HG03469 (cell line): ENCODE results near the gene ELF1.

Experiments
- ATAC-seq: cut with Tn5 transposase; IDR thresholded peaks from one replicate; pipeline ENCODE4 v1.9.1; 2021; ENCODE audit warnings: mild to moderate bottlenecking, moderate library complexity, moderate number of reproducible peaks; ENCODE audit not compliant: unreplicated experiment

The ELF1 gene

DNA sequence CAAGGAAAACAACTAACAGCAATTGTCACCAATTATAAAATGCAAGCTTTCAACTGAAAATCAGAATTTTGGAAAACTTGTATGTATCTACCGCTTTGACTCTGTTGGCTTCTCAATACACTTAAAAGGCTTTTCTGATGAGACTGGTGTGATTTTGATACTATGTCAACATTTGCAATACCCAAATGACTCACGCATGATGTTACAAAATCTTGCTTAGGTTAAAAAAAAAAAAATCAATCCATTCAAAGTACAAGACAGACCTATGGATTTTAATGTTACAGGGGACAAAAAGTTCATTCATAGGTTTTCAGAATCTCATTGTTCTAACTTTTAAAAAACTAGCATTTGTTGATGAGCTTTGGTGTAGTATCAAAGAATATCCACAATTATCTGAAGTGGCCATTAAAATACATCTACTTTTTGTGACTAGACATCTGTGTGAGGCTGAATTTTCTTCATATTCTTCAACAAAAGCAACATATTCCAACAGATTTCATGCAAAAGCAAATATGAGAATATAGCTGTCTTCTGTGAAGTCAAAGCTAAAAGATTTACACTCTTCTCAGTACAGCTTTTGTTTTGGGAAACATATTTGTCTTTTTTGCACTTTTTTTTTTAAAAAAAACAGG lies 10.7 kb downstream of the ELF1 start:
- ATAC-seq = no peak

DNA sequence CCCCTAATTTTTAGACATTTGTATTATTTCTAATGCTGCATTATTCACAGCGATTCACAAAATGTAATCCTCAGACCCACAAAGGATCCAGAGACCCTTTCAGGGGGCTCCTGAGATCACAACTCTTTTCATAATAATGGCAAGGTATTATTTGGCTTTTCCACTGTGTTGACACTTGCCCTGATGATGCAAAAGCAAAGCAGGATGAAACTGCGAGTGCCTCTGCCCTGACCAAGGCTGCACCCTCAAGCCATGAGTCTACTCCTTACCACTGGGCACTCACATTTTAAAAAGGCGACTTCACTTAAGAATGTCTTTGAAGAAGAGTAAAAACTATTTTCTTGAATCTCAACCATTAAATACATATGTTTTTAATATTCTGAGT lies 11.4 kb downstream of the ELF1 start:
- ATAC-seq = no peak

- ATAC-seq = no peak
Observed at GRCh38 chr13:41006978-41007743, 12.0 kb downstream of the ELF1 start.

GRCh38 chr13:41006306-41006705 lies 12.8 kb downstream of the ELF1 start:
- no peak for ATAC-seq

DNA sequence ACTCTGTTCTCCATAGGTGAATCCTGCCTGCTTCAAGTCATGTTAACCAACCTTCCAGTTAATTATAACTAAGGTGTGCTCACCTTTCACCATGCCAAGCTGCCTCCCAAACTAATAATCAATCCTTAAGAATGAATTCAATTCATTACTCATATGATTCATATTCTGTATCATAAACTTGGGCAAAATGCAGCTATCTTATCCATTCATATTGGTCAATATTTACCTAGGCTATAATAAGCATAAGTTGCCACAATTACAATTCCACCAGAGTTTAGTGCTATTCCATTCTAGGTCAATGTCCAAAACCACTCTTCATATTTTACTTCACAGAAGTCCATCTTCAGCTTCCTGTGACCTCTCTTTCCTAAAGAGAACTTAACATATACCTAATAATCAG lies 13.4 kb downstream of the ELF1 start:
- ATAC-seq = no peak

DNA sequence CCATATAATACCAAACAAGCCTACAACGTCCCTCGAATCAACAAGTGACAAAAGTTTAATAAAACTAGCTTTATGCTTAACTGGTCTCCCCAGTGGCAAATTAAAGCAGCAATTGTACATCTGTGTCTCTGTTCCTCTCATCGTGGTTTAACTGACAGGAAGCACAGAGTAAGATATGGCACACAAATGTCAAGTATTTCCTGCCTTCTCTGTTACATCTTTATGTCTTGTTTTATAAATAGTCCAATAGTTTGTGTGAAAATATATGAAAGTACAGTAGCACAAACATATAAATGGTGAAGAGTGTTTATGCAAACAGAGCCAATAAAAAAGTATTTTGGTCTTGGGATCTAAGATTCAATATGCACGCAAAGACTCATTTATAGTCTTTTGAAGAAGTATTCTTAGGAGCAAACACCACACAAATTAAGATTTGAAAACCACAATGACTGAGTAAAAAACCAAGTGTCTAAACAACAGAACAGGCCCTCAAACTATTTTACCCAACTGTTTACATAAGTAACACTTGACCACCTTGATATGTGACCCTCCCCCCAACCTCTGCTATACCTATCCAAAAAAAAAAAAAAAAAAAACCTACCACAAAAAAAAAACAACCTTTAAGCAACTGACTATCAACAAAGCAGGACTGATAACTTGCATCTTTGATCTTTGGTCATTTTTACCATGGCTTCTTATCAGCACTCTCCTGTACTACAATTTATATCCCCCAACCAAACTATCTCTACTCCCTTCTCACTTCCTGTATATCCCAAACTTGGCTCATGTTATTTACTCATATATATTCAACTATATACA lies 14.0 kb downstream of the ELF1 start:
- peak; percentile 61 for ATAC-seq

GRCh38 chr13:41002606-41003005 lies 16.5 kb downstream of the ELF1 start:
- ATAC-seq = no peak

DNA sequence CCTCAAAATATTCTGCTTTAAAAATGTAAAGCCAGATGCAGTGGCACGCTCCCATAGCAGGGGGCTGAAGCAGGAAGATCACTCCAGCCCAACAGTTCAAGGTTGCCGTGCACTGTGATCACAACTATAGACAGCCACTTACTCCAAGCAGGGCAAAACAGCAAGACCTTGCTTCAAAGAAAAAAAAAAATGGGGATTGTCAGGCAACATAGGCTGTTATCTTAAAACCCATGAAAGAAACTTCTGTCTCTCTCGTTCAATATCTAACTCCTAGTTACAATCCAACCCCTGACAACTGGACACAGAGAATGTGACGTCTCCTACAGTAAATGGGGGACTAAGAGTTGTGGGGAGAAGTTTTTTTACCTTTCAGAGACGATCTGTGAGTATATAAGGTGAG lies 17.4 kb downstream of the ELF1 start:
- ATAC-seq = no peak

- no peak for ATAC-seq
Observed at GRCh38 chr13:40999416-40999815, 19.7 kb downstream of the ELF1 start.

- no peak for ATAC-seq
Observed at GRCh38 chr13:40996426-40997092, 22.6 kb downstream of the ELF1 start.

DNA sequence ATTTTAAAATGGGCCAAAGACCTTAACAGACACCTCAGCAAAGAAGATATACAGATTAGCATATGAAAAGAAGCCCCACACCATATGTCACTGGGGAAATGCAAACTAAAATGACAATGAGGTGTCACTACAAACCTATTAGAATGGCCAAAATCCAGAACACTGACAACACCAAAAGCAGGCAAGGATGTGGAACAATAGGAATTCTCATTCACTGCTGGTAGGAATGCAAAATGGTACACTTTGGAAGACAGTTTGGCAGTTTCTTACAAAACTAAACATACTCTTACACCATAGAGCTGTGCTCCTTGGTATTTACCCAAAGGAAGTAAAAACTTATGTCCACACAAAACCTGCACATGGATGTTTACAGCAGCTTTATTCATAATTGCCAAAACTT lies 23.1 kb downstream of the ELF1 start:
- ATAC-seq = no peak

- ATAC-seq = peak; percentile 55
Observed at GRCh38 chr13:40994581-40995230, 24.4 kb downstream of the ELF1 start.

DNA sequence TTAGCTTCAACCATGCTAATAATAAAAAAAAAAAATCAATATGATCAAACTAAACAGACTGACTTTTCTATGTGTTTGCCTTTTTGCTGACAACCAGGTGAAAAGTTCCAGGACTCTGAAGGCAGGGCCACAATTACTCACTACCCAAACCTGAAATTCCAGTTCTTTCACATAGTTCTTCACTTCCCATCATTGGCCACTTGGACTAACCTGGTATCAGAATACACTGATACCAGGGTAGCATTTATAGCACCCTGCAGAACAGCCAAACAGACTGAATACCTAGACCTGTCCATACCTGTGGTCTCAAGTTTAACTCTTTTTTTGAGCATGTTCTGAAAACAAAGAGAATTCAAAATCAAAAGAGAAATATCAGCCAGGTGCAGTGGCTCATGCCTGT lies 25.1 kb downstream of the ELF1 start:
- ATAC-seq = no peak

DNA sequence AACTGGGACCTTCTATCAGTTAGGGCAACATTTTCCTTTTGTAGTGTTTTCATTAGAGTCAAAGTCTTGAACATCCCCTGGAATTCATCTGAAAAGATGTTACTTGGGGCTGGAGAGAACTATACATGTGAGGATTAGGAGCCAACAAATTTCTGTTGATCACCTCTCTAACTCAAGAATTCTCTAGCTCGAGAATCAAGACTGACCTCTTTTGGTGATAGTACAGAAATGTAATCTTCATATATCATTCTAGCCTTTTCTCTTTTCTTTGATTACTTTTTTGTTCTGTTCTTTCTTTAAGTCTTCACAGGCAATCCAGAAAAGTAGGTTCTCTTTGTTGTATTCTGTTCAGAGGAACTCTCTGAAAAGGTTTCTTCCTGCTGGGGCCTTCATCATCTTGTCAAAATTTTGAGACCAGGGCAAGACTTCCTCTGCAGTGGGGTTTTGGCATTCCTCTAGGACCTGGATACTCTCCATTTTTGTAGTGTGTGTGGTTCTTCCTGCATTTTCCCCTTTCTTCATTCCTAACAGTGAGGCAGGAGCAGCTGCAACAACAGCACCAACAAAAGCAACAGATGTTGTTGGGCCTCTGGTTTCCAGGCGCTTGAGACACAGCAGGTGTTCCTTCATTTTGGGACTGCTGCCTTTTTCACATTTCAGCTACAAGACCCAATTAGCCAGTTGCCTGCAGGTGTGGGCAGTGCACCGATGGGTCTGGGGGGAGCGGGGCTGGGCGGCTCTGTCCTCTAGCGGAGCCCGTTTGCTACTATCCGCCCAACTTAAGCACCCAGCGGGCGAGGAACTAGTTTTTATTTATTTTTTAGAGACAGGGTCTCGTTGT lies 26.2 kb downstream of the ELF1 start:
- ATAC-seq = no peak

DNA sequence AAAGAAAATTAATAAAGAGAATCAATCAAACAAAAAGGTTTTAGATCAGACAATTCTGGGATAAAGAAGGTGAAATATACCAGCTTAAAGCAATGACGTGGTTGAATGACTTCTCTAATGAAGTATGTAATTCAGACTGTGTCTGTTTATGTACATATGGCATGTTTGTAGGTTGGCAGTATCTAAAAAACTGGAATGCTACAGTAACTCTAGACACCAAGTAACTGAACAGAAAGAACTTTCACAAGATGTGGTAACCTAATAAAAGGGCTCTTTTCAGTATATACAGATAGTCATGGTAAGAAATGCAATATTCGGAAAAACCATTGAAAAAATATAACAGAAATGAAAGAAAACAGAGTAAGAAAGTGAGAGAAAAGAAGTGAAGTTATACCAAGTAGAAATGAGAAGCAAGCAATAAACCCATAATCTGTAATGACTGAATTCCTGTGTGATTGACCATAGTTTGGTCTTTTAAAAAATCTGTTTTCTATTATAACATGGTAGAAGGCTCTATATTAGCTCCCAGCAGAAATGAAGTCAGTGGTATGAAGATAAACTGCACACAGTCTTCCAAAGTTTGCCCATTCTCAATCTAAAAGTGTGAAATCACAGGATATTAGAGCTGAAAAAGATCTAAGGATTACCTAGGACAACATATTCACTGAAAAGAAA lies 31.4 kb downstream of the ELF1 start:
- no peak for ATAC-seq

- ATAC-seq = no peak
Observed at GRCh38 chr13:40986101-40986856, 32.8 kb downstream of the ELF1 start.

- ATAC-seq = no peak
Observed at GRCh38 chr13:40985381-40986100, 33.6 kb downstream of the ELF1 start.
